ENCODE measurements around the gene ZFP90.

Gene ZFP90

DNA sequence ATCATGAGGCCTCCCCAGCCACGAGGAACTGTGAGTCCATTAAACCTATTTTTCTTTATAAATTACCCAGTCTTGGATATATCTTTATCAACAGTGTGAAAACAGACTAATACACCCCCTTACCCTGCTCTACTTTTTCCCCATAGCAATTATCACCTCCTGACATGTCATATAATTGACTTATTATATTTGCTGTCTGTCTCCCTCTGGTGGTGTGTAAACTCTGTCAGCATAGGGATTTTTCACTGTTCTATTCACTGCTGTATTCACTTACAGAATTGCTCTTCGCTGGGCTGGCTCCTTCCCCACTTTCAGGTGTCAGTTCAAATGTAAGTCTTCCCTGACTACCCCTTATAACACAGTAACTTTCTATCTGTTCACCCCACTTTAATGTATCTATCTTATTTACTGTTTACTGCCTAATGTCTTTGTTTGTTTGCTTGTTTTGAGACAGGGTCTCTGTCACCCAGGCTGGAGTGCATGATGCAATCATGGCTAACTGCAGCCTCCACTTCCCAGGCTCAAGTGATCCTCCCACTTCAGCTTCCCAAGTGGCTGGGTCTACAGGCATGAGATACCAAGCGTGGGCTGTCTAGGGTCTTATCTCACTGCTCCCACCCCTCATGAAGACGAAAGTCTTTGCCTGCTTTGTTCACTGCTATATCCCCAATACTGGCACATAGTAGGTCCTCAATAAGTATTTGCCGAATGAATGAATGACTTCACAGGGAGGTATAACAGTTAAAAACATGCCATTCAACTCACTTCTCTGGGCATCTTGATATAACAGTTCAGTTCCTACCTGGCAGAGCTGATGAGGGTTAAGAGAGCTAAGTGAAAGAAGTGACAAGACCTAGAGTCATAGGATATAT, 53.6 kb downstream of the ZFP90 start:
- DNase-seq: no peak

DNA sequence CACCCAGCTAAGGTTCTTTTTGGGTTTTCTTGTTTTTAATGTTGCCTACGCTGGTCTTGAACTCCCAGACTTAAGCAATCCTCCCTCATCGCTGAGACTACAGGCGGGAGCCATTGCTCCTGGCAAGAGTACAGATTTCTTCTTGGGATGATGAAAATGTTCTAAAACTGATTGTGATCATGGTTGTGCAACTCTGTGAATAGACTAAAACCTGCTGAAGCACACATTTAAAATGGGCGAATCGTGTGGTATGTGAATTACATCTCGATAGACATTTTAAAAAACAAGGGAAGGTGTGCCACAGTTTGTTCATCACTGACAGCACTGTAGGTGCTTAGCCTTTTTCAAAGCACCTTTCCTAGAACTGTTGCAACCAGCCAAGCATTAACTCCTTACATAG, 57.2 kb downstream of the ZFP90 start:
- no peak for DNase-seq

DNA sequence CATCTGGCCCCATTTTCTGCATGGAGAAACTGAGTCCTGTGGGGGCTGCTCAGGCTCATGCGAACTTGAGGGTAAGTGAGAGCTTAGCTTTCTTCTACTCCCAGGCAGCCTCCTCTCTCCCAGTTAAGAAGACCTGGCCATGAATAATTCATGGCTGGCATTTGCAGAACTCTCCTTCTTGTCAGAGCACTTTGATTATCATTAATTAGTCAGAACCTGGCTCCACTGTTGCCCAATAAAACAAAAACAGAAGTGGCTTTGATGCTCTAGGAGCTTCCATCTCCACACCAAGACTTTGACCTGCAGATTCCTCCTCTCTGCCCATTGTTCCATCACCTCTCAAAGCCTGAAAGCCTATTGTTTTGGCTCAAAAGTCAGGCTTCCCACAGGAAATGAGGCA, 60.5 kb downstream of the ZFP90 start:
- DNase-seq: no peak

DNA sequence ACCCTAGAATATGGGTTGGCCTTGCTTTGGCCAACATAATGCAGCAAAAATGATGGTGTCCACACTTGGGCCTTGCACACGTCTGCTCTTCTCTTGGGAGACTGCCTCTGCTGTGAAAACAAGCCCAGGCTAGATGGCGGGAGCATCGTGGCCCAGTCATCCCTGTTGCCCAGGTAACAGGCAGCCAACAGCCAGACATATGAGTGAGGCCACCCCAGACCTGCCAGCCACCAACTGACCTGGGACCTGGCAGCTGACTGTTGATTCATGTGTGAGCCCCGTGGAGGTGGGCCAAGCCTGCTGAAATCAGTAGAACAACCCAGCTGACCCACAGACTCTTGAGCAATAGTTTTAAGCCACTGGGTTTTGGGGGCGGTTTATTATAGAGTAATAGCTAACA, 66.7 kb downstream of the ZFP90 start:
- no peak for DNase-seq

DNA sequence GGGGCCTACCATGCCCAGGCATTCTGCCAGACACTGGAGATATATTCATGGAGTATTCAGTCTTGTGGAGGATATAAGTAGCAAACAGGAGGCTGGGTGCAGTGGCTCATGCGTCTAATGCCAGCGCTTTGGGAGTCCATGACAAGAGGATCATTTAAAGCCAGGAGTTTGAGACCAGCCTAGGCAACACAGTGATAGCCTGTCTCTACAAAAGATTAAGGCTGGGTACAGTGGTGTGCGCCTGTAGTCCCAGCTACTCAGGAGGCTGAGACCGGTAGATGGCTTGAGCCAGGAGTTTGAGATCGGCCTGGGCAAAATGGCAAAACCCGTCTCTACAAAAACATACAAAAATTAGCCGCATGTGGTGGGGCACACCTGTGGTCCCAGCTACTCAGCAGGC, 68.4 kb downstream of the ZFP90 start:
- no peak for DNase-seq

DNA sequence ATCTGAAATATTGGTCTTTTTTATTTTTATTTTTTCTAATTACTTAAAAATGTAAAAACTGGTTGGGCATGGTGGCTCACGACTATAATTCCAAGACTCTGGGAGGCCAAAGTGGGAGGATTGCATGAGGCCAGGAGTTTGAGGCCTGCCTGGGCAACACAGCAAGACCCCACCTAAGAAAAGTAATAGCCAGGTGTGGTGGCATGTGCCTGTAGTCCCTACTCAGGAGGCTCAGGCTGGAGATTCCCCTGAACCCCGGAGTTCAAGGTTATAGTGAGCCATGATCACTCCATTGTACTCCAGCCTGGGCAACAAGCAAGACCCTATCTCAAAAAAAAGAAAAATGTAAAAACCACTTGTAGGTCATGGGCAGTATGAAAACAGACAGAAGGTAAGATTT, 69.2 kb downstream of the ZFP90 start:
- no peak for DNase-seq

DNA sequence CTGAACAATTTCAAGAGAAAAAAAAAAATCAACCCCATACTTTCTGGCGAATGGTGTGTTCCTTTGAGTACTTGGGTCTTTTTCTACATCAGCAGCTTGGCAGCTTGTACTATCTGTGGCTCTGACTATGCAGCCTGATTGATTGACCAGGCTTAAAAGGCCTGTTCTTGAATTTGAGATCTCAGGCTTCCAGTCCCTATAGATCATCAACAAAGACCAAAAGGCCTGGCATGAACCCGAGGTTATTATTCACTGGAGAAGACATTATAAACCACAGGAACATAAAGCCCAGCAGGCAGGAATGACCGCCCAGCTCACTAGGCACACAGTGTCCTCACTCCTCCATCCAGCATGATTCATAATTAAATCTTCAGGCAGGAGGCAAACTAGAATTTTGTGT, 73.9 kb downstream of the ZFP90 start:
- DNase-seq: no peak

DNA sequence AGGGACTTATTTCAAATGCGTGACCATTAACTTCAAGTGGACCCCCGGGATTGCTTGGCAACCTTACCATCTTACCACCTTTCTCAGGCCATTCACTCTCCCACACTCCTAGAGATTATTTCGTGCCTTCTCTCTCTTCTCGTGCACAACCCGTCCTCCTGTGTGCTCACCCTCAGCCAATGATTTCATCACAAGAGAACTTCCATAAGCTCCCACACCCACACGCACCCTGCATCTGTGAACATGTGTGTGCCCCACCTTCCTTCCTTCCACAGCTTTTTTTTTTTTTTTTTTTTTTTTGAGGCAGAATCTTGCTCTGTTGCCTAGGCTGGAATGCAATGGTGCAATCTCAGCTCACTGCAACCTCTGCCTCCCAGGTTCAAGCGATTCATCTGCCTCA, 78.6 kb downstream of the ZFP90 start:
- no peak for DNase-seq
